Cardiac fibroblast (primary cell): ENCODE measurements around the gene OPCML.

ENCODE experiments used
- DNase-seq, 2 donors: peaks; one replicate each; pipeline versions ENCODE4 v3.0.0 to v3.0.0-alpha.2; 2010; ENCODE audit warnings: low read depth in 2 of 2
- H3K4me3 ChIP-seq, 2 donors: replicated peaks in 1 of 2; 1 replicate in 1 of 2; 2 replicates in 1 of 2; pipeline ENCODE4 v1.5.1; 2011; ENCODE audit warnings: low read depth in 2 of 2, low read length in 2 of 2, mild to moderate bottlenecking in 2 of 2, moderate library complexity in 1 of 2
- TF ChIP-seq, protein P1 (sequence below): IDR thresholded peaks from one replicate; pipeline ENCODE4 v1.5.1; 2011; ENCODE audit warnings: low read depth, mild to moderate bottlenecking, low read length, inconsistent platforms

OPCML gene

DNA sequence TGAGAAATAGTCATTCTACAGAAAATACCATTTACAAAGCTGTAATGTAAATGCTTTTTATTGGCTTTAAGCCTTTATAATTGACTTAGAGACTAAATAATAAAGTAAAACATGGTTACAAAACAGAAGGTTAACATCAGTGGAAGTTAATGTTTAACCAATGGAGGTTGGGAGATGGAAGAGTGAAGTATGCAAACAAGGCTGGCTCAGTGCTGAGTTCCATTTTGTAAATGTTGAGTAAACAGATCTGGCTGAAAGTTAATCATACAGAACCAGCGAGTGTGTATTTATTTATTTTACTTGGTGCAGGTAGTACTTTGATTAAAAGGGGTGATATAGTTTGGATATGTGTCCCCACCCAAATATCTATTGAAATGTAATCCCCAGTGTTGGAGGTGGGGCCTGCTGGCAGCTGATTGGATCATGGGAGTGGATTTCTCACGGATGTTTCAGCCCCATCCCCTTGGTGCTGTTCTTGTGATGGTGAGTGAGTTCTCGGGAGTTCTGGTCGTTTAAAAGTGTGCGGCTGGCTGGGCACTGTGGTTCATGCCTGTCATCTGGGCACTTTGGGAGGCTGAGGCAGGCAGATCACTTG lies 827.4 kb downstream of the OPCML start:
- no peak for DNase-seq
- TF ChIP-seq, protein P1, sequence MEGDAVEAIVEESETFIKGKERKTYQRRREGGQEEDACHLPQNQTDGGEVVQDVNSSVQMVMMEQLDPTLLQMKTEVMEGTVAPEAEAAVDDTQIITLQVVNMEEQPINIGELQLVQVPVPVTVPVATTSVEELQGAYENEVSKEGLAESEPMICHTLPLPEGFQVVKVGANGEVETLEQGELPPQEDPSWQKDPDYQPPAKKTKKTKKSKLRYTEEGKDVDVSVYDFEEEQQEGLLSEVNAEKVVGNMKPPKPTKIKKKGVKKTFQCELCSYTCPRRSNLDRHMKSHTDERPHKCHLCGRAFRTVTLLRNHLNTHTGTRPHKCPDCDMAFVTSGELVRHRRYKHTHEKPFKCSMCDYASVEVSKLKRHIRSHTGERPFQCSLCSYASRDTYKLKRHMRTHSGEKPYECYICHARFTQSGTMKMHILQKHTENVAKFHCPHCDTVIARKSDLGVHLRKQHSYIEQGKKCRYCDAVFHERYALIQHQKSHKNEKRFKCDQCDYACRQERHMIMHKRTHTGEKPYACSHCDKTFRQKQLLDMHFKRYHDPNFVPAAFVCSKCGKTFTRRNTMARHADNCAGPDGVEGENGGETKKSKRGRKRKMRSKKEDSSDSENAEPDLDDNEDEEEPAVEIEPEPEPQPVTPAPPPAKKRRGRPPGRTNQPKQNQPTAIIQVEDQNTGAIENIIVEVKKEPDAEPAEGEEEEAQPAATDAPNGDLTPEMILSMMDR, result no peak
- no peak overlapping the region for H3K4me3 ChIP-seq

DNA sequence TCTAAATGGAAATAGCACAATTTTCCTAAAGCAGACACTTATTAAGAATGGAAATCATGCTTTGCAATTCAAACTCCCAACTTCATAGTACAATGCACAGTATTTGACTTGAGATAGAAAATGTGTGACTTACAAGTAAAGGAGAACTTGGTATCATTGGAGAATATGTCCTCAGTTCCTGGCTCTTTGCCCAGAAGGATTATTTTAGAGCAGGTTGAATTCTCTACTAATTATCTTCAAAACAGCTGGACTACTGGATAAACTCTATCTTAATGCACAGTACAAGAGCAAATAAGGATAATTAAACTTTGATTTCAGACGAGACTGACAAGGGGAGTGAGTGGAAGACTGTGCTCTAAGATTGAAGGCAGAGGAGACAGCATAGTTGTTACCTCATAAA lies 839.4 kb downstream of the OPCML start:
- TF ChIP-seq, protein P1, result no peak
- DNase-seq, result no peak
- no peak overlapping the region for H3K4me3 ChIP-seq

DNA sequence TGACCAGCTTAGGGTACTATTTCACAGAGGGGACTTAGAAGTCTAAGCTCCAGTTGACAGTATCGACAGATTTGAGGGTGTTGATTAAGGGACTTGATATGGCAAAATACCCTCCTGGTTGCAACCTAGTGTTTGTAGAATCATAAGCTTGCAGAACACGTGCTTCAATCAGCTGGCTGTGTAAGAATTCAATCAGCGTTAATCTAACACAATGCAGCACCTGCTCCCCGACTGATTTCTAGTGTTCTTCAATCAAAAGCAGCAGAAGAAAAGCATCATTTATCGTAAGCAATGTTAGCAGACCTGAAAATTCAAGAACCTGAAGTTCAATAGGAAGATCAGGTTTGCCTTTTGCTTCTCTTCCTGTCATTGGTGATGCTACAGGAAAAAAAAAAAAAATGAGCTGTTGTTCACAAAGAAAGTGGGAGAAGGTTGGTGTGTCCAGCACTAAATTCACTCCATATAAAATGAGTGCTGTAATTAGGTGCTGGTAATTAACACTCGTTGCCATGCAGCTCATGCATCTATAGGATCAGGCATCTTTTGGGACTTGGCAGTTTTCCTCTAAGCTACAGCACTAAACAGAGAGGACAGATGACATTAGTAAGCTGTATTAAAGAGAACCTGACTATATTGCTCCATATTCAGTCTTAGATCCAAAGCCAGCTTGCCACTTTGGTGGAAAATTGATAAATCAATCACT lies 840.3 kb downstream of the OPCML start:
- TF ChIP-seq, protein P1, result no peak
- H3K4me3 ChIP-seq, result no peak overlapping the region
- no peak for DNase-seq

DNA sequence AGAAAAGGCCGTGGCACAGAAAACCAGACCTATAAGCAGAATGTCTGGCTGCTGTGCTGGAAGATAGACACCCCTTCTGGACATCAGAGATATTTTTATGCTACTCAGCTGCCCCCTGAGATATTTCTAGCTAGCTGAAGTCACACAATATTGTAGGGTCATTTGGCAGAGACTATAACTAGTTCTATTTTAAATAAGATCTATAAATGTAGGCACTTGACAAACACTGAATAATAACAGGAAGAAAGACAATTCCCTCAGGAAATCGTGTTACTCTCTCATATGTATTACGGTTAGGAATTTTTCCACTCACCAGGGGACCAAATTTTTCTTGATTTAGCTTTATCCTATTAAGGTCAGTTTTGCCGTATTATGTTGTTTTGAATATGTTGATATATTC lies 845.4 kb downstream of the OPCML start:
- H3K4me3 ChIP-seq, result no peak overlapping the region
- peak; percentile 17 to 50 for DNase-seq
- TF ChIP-seq, protein P1, result no peak

DNA sequence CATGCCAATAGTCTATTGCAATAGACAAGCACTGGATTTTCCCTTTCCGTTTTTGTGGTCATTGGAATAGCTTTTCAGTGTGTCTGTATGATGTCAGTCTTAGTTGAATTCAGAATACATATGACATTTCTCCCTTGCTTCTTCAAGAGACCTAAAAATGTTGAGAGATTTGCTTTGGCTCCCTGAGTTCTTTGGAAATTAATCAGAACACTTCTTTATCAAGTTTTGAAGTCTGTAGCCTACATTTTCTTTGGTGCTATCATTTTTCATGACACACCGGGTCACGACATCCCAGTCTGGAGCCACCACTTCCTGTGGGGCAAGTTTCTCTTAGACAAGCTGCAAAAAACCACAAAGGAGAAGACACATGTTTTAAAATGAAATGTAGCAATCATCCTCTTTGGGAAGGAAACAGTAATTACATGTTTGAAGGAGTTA lies 847.1 kb downstream of the OPCML start:
- peak; percentile 46 to 71 for DNase-seq
- TF ChIP-seq, protein P1, result no peak
- H3K4me3 ChIP-seq, result no peak overlapping the region

DNA sequence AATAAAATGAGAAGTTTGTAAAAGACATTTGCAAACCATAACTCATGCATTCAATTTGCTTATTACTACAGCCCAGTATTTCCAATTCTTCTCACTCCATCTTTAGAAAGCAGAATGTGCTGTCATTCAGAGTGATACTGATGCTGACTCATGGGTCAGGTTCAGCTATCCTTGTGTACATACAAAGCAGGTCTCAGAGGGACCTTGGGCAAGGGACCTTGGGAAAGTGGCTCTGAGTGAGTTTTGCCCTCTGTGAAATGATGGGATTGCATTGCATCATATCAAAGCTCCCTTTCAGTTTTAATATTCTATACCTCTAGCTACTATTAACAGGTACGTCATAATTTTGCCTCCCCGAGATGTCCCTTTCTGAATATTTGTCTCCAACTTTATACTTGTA lies 848.7 kb downstream of the OPCML start:
- TF ChIP-seq, protein P1, result no peak
- DNase-seq, result no peak
- H3K4me3 ChIP-seq, result no peak overlapping the region

DNA sequence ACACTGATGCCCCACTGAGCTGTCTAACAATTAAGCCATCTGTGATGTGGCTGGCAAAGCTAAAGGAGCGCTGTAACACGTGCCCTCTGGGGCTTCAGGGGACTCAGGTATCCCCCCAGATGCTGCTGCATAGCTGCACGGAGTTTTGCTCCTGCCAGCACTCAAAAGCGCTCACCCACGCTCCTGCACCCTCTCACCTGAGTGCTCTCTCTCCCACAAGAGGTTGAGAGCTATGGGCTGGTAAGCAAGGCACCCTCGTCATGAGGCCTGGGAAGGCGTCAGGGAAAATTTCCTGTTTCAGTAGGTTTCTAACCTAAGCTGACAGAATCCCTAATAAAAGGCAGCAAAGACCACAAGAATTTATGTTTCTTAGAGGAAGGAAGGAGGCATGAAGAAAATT lies 850.3 kb downstream of the OPCML start:
- no peak overlapping the region for H3K4me3 ChIP-seq
- DNase-seq, result no peak
- TF ChIP-seq, protein P1, result no peak
